GM23338 (cell line): Measurements from ENCODE around the gene SAMD11. TPM values are rescaled to one million over a fixed set of nuclear protein-coding genes. Genes with fewer than 3 reads are reported as not detected.
A peak's percentile ranks its signal among the peaks of the same experiment; 100 is the strongest.

Source experiments
- ATAC-seq: fragments of 200-7000 bp; cut with Tn5 transposase; 3 replicates; pipeline ENCODE4 v1.9.1; 2020
- DNase-seq: peaks from one replicate; pipeline ENCODE4 v3.0.0-alpha.2; 2015; ENCODE audit warnings: low spot score
- H2AFZ ChIP-seq: fragments of 200-600 bp; sonication (generic); 2 replicates; pipeline ENCODE4 v1.8.0; 2016; ENCODE audit warnings: antibody characterized with exemption, mild to moderate bottlenecking, moderate library complexity
- H3F3A ChIP-seq: fragments of 200-600 bp; sonication (generic); replicated peaks from 2 replicates; pipeline ENCODE4 v1.8.0; 2017; ENCODE audit warnings: antibody characterized with exemption, mixed run types, low read depth
- H3K27ac ChIP-seq: fragments of 200-600 bp; sonication (generic); 2 replicates; pipeline ENCODE4 v1.6.1; 2016; ENCODE audit warnings: low read depth
- H3K27me3 ChIP-seq: fragments of 200-600 bp; sonication (generic); 2 replicates; pipeline ENCODE4 v1.8.0; 2016; ENCODE audit warnings: mild to moderate bottlenecking, mixed run types, moderate library complexity; ENCODE audit not compliant: insufficient read depth
- H3K36me3 ChIP-seq: fragments of 200-600 bp; sonication (generic); 2 replicates; pipeline ENCODE4 v1.8.0; 2016; ENCODE audit warnings: mild to moderate bottlenecking; ENCODE audit not compliant: insufficient read depth
- H3K4me1 ChIP-seq: fragments of 200-600 bp; sonication (generic); 2 replicates; pipeline ENCODE4 v1.8.0; 2016; ENCODE audit warnings: mild to moderate bottlenecking, moderate library complexity; ENCODE audit not compliant: insufficient read depth
- H3K4me2 ChIP-seq: fragments of 200-600 bp; sonication (generic); 2 replicates; pipeline ENCODE4 v1.7.1; 2017; ENCODE audit warnings: mixed run types
- H3K4me3 ChIP-seq: fragments of 200-600 bp; sonication (generic); 2 replicates; pipeline ENCODE4 v1.6.1; 2016; ENCODE audit warnings: mixed run types
- H3K79me2 ChIP-seq: fragments of 200-600 bp; sonication (generic); replicated peaks from 2 replicates; pipeline ENCODE4 v1.8.0; 2017; ENCODE audit warnings: mild to moderate bottlenecking; ENCODE audit not compliant: insufficient read depth
- H3K9me2 ChIP-seq: fragments of 200-600 bp; sonication (generic); 2 replicates; pipeline ENCODE4 v1.8.0; 2017; ENCODE audit not compliant: insufficient read depth
- H4K20me1 ChIP-seq: fragments of 200-600 bp; sonication (generic); replicated peaks from 2 replicates; pipeline ENCODE4 v1.8.0; 2017; ENCODE audit warnings: mild to moderate bottlenecking; ENCODE audit not compliant: insufficient read depth
- H3K27ac Mint-ChIP-seq: 2 replicates; pipeline ENCODE4 v1.8.0; 2020; ENCODE audit warnings: inconsistent platforms, mild to moderate bottlenecking, moderate library complexity, mixed read lengths
- H3K27me3 Mint-ChIP-seq: 3 replicates; pipeline ENCODE4 v1.8.0; 2022; ENCODE audit warnings: low read depth, mild to moderate bottlenecking, moderate library complexity, mixed read lengths, inconsistent platforms; ENCODE audit not compliant: insufficient read depth, poor library complexity
- H3K36me3 Mint-ChIP-seq: 3 replicates; pipeline ENCODE4 v1.8.0; 2021; ENCODE audit warnings: low read depth, mild to moderate bottlenecking, inconsistent platforms, moderate library complexity, mixed read lengths
- H3K4me1 Mint-ChIP-seq: 3 replicates; pipeline ENCODE4 v1.8.0; 2020; ENCODE audit warnings: mild to moderate bottlenecking, inconsistent platforms, mixed read lengths
- H3K4me3 Mint-ChIP-seq: 3 replicates; pipeline ENCODE4 v1.8.0; 2021; ENCODE audit warnings: moderate library complexity, mild to moderate bottlenecking, inconsistent platforms, mixed read lengths
- H3K9me3 Mint-ChIP-seq: 3 replicates; pipeline ENCODE4 v1.8.0; 2020; ENCODE audit warnings: moderate library complexity, mild to moderate bottlenecking, inconsistent platforms, mixed read lengths
- ETS1 ChIP-seq: IDR thresholded peaks from 2 replicates; pipeline ENCODE4 v1.6.1; 2016; ENCODE audit warnings: antibody characterized with exemption
- EZH2 ChIP-seq: fragments of 200-600 bp; sonication (generic); IDR thresholded peaks from one replicate; pipeline ENCODE4 v1.8.0; 2017; ENCODE audit warnings: antibody characterized with exemption, mild to moderate bottlenecking, low read depth; ENCODE audit not compliant: unreplicated experiment
- EZH2phosphoT487 ChIP-seq: fragments of 200-600 bp; sonication (generic); IDR thresholded peaks from one replicate; pipeline ENCODE4 v1.8.1; 2018; ENCODE audit warnings: antibody characterized with exemption; ENCODE audit not compliant: unreplicated experiment
- JUNB ChIP-seq: IDR thresholded peaks from one replicate; pipeline ENCODE4 v1.6.1; 2016; ENCODE audit warnings: antibody characterized with exemption; ENCODE audit not compliant: unreplicated experiment
- NANOG ChIP-seq: IDR thresholded peaks from 2 replicates; pipeline ENCODE4 v1.6.1; 2016; ENCODE audit warnings: antibody characterized with exemption, borderline replicate concordance
- REST ChIP-seq: IDR thresholded peaks from one replicate; pipeline ENCODE4 v1.6.1; 2018; ENCODE audit warnings: antibody characterized with exemption; ENCODE audit not compliant: unreplicated experiment
- STAT1 ChIP-seq: IDR thresholded peaks from one replicate; pipeline ENCODE4 v1.6.1; 2016; ENCODE audit warnings: antibody characterized with exemption; ENCODE audit not compliant: unreplicated experiment
- ZNF331 ChIP-seq: fragments of 250-450 bp; sonication (Bioruptor Pico); IDR thresholded peaks from 2 replicates; pipeline ENCODE4 v1.5.0; 2020; ENCODE audit warnings: low read depth, mild to moderate bottlenecking, moderate library complexity
- ZNF462 ChIP-seq: fragments of 250-450 bp; sonication (Bioruptor Pico); IDR thresholded peaks from 2 replicates; pipeline ENCODE4 v1.5.0; 2020; ENCODE audit warnings: mild to moderate bottlenecking, moderate library complexity
- polyA plus RNA-seq: library from polyadenylated mRNA; unstranded; fragments of >200 nt; fragmentation: Nextera tagmentation; extraction: Ambion mirVana; gene quantifications from 2 replicates; pipeline ENCODE4 v1.2.1, GENCODE V29; 2016
- total RNA-seq: library from RNA; depleted of rRNA; stranded (reverse); fragments of >200 nt; shearing (Covaris generic); gene quantifications from 2 replicates; pipeline ENCODE4 v1.2.3, GENCODE V29; 2014

SAMD11 gene
- total and polyA plus RNA-seq, 2 experiments from 2014 or later, result 0.14 to 0.40 TPM

GRCh38 chr1:923991-924655, 400 bp downstream of the SAMD11 start (continued):
- TF ChIP-seq ZNF331 (CRISPR knock-in tag) (no peak), EZH2 (no peak), REST (no peak), EZH2phosphoT487 (no peak)

GRCh38 chr1:924656-925560, 1.2 kb downstream of the SAMD11 start:
- Histone ChIP-seq H3K79me2 (no peaks in the 10 kb centered on the region), H3K27me3 (peaks cover 99% of the 10 kb centered on the region), H3K4me3 (peak overlapping the region; percentile 58), H4K20me1 (no peaks in the 10 kb centered on the region; the same call in none of the 2 replicates), H3F3A (no peaks in the 10 kb centered on the region), H2AFZ (peak overlapping the region; percentile 78; the same call in 1 of the 2 replicates), H3K36me3 (no peaks in the 10 kb centered on the region), H3K4me1 (peaks cover 9% of the 10 kb centered on the region; the same call in 1 of the 2 replicates), H3K9me2 (no peaks in the 10 kb centered on the region), H3K4me2 (peak overlapping the region; percentile 90), H3K27ac (no peak overlapping the region)
- Mint-ChIP-seq H3K4me3 (peak overlapping the region; percentile 53; the same call in 2 of the 3 replicates), H3K9me3 (no peaks in the 10 kb centered on the region), H3K4me1 (peaks cover 22% of the 10 kb centered on the region), H3K27me3 (peaks cover 89% of the 10 kb centered on the region), H3K36me3 (no peaks in the 10 kb centered on the region), H3K27ac (no peak overlapping the region)
- DNase-seq (peak; percentile 73), ATAC-seq (peak; percentile 4)
- TF ChIP-seq STAT1, result no peak
- TF ChIP-seq ETS1, result no peak
- TF ChIP-seq NANOG, result no peak
- TF ChIP-seq ZNF331 (CRISPR knock-in tag), result no peak
- TF ChIP-seq ZNF462, result no peak
- TF ChIP-seq EZH2phosphoT487, result peak; percentile 97
- peak; percentile 95 for TF ChIP-seq EZH2
- TF ChIP-seq JUNB, result no peak
